Measurements from ENCODE around the gene P3H3.

Gene P3H3

GRCh38 chr12:6824085-6824775, 4.0 kb upstream of the P3H3 start:
- H3K4me3 ChIP-seq (ENCODE audit: low read depth, low read length), result no peak overlapping the region
- ChIA-PET CTCF (interaction anchor here (0.6 to 8.1 kb wide), 17 partner anchors 10 to 270 kb away, joined by 3 to 116 read pairs (median 4); partner anchors contain the start of genes LAG3, MLF2, PTMS and ZNF384), POLR2A (no interaction called here)
- no peak overlapping the region for H3K27ac ChIP-seq (ENCODE audit: extremely low read depth, low read depth, low read length)
- H3K4me1 ChIP-seq (ENCODE audit: control insufficient read depth, insufficient read depth, low read length), result peaks cover 6% of the 10 kb centered on the region; the same call in 1 of the 2 replicates
- peaks cover 0 to 3% of the 10 kb centered on the region in 2 experiments; a peak in 1 of 3 replicates for H3K36me3 ChIP-seq (ENCODE audit: control insufficient read depth in 2 of 2, insufficient read depth in 1 of 2, low read length in 2 of 2)
- TF ChIP-seq CTCF (tag by site-specific recombination; IDR thresholded peaks at IDR 0.05) (0 out of 2 replicates have a peak, but pooled peaks have one; percentile 22), BCL11A (tag by site-specific recombination; IDR thresholded peaks at IDR 0.05; ENCODE audit: low read depth) (no peak), ZNF558 (tag by site-specific recombination; IDR thresholded peaks at IDR 0.05) (no peak), ZNF600 (tag by site-specific recombination; IDR thresholded peaks at IDR 0.05) (0 out of 2 replicates have a peak, but pooled peaks have one; percentile 18), ZNF335 (tag by site-specific recombination; conservative IDR thresholded peaks at IDR 0.05) (no peak), HIC1 (tag by site-specific recombination; IDR thresholded peaks at IDR 0.05) (0 out of 2 replicates have a peak, but pooled peaks have one; percentile 26)
- H3K9me3 ChIP-seq (ENCODE audit: control insufficient read depth, insufficient read depth, low read depth, low read length), result no peaks in the 10 kb centered on the region

GRCh38 chr12:6824901-6825381, 3.3 kb upstream of the P3H3 start:
- H3K4me1 ChIP-seq (ENCODE audit: control insufficient read depth, insufficient read depth, low read length), result peaks cover 6% of the 10 kb centered on the region; the same call in 1 of the 2 replicates
- POLR2A ChIA-PET, result interaction anchor here (0.7 kb wide), 1 partner anchor 58 kb away, joined by 3 read pairs; no protein-coding TSS in a partner anchor
- TF ChIP-seq ZNF544 (tag by site-specific recombination; IDR thresholded peaks at IDR 0.05) (no peak), ZNF707 (tag by site-specific recombination; IDR thresholded peaks at IDR 0.05) (no peak), ZBTB6 (tag by site-specific recombination; IDR thresholded peaks at IDR 0.05) (peak; percentile 99), ZNF398 (tag by site-specific recombination; IDR thresholded peaks at IDR 0.05) (no peak), ZNF366 (tag by site-specific recombination; conservative IDR thresholded peaks at IDR 0.05) (peak; percentile 31; the same call in 1 of the 2 replicates)
- no peak overlapping the region for H3K27ac ChIP-seq (ENCODE audit: extremely low read depth, low read depth, low read length)
- no peaks in the 10 kb centered on the region for H3K9me3 ChIP-seq (ENCODE audit: control insufficient read depth, insufficient read depth, low read depth, low read length)
- peaks cover 0 to 5% of the 10 kb centered on the region in 2 experiments; a peak in 1 of 3 replicates for H3K36me3 ChIP-seq (ENCODE audit: control insufficient read depth in 2 of 2, insufficient read depth in 1 of 2, low read length in 2 of 2)
- CTCF ChIA-PET, result interaction anchor here (0.5 to 8.1 kb wide), 33 partner anchors 10 to 1280 kb away, joined by 3 to 116 read pairs (median 4); partner anchors contain the start of genes CDCA3, GNB3, LAG3 and MLF2
- no peak overlapping the region for H3K4me3 ChIP-seq (ENCODE audit: low read depth, low read length)
